IMR-90 (cell line): Measurements from ENCODE around the gene GRK5.

Experiments
- CHD1 ChIP-seq: IDR thresholded peaks from 2 replicates; pipeline ENCODE4 v1.6.1; 2012; ENCODE audit warnings: low read depth, low read length, improper control_type of control experiment
- MAZ ChIP-seq: IDR thresholded peaks from 2 replicates; pipeline ENCODE4 v1.6.1; 2012; ENCODE audit warnings: low read depth, mild to moderate bottlenecking, low read length, improper control_type of control experiment, moderate library complexity, borderline replicate concordance
- POLR2A ChIP-seq: IDR thresholded peaks from 2 replicates; pipeline ENCODE4 v1.6.1; 2012; ENCODE audit warnings: mild to moderate bottlenecking, low read depth, low read length
- RAD21 ChIP-seq: IDR thresholded peaks from 2 replicates; pipeline ENCODE4 v1.6.1; 2012; ENCODE audit warnings: low read length, improper control_type of control experiment
- RFX5 ChIP-seq: IDR thresholded peaks from 2 replicates; pipeline ENCODE4 v1.8.0; 2012; ENCODE audit warnings: low read depth, mild to moderate bottlenecking, low read length, moderate library complexity
- TF ChIP-seq, protein P1 (sequence below): conservative IDR thresholded peaks from 2 replicates; pipeline ENCODE4 v1.5.1; 2012; ENCODE audit warnings: mild to moderate bottlenecking, low read depth, low read length, improper control_type of control experiment
- TF ChIP-seq, protein P2 (sequence below): fragments of 150-350 bp; IDR thresholded peaks from 2 replicates; pipeline ENCODE4 v1.6.1; 2016; ENCODE audit warnings: low read depth, mild to moderate bottlenecking, low read length, moderate library complexity, borderline replicate concordance

DNA sequence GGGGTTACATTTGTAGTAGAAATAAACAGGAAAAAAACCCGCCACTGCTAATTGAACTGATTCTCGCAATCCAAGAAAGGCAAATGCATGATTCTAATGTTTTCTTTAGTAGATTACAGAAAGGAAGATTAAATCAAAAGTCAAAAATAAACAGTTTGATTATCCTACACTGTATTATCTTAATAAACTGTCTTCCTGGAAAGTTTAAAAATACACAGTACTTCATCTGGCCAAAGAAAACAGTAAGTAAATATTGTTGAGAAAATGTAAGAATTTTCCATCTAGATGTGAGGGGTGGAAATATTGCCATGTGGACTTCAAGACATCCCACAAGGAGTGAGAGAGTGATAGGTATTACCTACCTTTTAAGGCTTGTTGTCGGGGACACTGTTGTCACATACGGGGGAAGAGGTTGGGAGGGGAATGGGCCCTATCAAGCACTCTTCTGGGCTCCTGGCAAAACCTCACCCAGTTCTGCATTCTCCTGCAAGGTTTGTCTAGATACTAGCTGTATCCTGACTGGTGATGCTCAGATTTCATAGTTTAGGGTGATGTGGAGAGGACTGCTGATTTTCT lies 17.8 kb downstream of the GRK5 start:
- TF ChIP-seq, protein P1, sequence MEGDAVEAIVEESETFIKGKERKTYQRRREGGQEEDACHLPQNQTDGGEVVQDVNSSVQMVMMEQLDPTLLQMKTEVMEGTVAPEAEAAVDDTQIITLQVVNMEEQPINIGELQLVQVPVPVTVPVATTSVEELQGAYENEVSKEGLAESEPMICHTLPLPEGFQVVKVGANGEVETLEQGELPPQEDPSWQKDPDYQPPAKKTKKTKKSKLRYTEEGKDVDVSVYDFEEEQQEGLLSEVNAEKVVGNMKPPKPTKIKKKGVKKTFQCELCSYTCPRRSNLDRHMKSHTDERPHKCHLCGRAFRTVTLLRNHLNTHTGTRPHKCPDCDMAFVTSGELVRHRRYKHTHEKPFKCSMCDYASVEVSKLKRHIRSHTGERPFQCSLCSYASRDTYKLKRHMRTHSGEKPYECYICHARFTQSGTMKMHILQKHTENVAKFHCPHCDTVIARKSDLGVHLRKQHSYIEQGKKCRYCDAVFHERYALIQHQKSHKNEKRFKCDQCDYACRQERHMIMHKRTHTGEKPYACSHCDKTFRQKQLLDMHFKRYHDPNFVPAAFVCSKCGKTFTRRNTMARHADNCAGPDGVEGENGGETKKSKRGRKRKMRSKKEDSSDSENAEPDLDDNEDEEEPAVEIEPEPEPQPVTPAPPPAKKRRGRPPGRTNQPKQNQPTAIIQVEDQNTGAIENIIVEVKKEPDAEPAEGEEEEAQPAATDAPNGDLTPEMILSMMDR: no peak
- no peak for TF ChIP-seq POLR2A
- TF ChIP-seq RFX5: no peak
- TF ChIP-seq MAZ: no peak
- no peak for TF ChIP-seq CHD1
- TF ChIP-seq RAD21: no peak
- TF ChIP-seq, protein P2, sequence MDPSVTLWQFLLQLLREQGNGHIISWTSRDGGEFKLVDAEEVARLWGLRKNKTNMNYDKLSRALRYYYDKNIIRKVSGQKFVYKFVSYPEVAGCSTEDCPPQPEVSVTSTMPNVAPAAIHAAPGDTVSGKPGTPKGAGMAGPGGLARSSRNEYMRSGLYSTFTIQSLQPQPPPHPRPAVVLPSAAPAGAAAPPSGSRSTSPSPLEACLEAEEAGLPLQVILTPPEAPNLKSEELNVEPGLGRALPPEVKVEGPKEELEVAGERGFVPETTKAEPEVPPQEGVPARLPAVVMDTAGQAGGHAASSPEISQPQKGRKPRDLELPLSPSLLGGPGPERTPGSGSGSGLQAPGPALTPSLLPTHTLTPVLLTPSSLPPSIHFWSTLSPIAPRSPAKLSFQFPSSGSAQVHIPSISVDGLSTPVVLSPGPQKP: no peak
